HG03342 (cell line): ENCODE measurements around the gene KCNC2.

Source experiments
- ATAC-seq: cut with Tn5 transposase; IDR thresholded peaks from one replicate; pipeline ENCODE4 v1.9.1; 2021; ENCODE audit warnings: mild to moderate bottlenecking, moderate library complexity; ENCODE audit not compliant: unreplicated experiment

The KCNC2 gene

DNA sequence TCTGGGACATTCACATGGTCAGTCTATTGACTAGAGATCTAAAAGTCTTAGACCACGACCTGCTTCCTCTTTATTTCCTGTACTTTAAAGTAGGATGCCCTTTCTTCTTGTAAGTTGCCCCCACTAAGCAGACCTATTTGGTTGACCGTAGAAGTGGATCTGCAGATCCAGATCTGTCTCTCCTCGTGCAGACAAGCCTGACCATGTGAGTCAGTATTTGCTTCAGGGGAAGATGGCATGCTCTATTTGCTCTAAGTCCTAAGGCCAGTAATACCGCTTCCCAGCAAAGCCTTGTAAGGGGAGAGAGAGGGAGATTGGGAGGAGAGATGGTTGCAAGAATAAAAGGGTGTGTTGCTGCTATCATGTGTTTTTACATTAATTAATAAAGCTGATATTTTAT, 46.8 kb downstream of the KCNC2 start:
- ATAC-seq, result no peak

DNA sequence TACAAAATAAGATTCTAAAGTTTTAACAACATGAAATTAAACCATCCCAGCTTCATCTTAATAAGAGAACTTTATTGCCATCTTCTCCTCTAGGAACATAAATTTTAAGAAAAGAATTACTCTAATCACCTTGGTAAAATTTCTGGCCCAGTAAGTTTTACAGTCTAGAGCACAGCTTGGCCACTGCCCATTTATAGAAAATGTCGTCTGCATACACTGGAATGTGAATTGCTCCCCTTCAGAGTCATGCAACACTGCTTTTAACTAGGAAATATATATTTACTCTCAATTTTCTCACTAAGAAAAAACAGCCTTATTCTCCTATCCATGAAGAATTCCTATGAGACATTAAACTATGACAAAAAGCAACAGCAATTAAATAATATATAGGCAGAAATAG, 48.2 kb downstream of the KCNC2 start:
- ATAC-seq, result no peak

DNA sequence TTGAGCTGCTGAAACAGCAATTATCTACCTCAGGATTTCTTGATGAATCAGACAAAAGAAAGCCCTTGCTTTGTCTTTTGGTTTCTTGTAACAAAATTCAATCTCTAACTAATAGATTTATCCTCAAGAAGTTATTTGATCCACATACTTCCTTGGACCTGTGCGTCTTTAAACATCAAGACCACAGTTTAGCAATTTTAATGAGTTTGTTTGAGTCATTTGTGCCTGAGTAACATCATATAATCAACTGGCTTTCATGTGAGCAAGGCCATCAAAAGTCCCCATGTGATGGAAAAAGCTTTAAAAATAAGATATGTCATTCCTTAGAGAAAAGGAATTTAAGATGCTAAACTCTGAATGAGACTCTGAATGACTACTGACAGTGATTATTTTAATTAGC, 52.3 kb downstream of the KCNC2 start:
- no peak for ATAC-seq

DNA sequence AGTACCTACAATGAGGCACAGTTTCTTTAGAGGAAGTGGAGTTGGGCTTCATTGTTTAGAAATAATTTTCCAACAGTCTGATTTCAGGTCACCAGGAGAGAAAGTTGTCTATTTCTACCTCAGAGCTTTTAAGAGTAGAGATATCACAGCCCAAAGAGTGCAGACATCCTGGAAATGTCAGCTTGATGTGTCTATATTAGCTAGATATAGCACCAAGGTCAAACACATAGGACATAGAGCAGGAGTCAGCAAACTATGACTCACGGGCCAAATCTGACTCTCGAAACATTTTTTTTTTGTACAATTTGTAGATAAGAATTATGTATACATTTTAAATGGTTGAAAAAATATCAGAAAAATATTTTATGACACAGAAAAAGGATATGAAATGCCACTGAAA, 53.7 kb downstream of the KCNC2 start:
- ATAC-seq, result no peak

DNA sequence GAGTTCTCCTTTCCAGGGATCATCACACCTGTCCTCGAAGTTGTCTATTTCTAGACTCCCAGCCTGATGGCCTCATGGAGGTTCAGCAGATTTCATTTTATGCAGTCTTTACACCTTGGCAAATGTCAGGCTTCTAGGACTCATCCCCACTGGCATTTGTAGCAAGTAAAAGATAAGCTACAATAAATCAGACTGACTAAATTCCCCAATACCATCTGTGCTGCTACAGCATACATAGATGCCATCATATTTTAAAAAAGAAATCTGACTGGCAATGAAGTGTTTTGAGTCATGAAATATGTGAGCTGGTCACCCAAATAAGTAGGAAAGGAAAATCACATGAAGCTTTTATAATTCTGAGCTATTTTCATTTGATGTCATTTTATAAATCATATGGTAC, 55.3 kb downstream of the KCNC2 start:
- no peak for ATAC-seq

DNA sequence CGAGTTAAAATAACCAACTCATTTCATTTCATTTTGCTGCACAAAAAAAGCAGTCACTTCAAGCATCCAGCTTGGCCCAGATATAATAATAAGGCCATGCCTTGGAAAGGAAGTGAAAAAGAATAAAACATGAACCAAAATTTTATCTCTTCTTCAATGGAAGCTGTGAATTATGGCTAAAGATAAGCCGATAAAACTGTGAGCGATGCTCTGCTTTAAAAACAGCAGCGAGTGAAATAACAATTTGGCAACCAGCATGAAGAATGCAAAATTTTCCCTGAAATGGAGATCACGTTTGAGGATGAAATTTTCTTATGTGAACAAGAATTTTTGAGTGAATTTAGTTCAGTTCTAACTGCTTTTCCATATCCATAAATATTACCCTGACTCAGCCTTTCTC, 70.4 kb downstream of the KCNC2 start:
- ATAC-seq, result no peak

DNA sequence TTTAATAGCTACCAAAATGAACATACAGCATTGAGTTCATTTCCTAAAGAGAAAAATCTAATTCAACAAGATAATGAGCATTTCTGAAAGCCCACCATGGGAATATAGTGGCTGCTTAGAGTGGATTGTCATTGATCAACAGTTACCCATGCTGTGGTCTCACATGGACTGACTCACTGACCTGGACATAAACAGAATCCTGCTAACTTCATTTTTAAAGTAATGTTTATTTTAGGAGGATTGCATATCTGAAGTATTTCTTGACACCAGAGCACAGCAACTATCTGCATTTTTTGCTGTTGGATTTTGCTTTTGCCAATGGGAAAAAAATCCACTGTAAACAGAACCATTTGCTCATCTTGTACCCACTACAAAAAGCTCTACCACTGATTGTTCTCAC, 71.7 kb downstream of the KCNC2 start:
- ATAC-seq, result no peak

DNA sequence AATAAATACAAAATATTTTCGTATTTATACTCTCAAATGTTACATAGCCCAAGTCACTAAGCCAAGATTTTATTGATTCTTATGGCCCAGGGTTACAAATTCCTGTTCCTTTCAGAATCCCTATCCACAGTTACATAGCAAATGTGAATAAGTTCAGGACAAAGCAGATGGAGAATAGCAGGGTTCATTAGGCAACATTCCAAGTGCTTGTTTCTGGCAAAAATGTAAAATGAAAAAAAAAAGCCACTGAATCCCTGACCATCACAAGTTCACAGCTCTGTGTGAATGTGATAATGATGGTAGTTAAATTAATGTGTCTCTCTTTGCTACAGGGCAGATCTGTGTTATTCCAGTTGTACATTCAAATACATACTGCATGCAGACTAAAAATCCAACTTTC, 74.6 kb downstream of the KCNC2 start:
- no peak for ATAC-seq

DNA sequence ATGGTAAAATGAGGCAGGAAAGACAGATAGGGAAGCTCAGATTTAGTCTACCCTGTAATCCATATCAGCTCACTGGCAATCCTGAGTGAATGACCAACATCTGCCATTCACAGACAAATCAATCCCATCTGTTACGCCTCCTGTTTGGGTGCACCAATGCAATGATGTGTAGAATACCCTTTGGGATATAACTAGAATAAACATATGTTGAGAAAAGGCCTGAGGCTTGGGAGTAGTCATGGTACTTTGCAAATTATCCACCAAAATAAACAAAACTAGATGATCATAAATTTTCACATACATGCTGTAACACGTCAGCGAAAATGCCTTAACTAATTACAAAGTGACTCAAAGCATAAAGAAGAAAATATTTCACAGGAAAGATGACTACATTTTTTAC, 78.8 kb downstream of the KCNC2 start:
- ATAC-seq, result no peak

DNA sequence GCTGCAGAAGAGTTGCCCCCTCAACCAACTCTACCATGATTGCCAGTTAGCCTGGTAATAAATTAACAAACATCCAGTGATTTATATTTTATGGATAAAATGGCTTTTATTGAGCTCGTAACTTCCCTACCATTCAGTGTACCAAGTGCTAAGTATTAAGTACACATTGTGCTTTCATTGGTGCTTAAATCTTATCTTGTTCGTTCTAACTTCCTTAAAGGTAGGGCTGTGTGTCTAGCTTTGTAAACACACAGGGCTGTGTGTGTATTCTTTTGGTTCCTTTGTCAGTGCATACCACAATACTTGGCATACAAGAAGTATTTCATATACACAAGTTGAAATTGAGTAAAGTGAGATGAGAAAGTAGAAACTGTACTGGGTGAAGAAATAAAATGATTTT, 80.4 kb downstream of the KCNC2 start:
- ATAC-seq, result no peak

DNA sequence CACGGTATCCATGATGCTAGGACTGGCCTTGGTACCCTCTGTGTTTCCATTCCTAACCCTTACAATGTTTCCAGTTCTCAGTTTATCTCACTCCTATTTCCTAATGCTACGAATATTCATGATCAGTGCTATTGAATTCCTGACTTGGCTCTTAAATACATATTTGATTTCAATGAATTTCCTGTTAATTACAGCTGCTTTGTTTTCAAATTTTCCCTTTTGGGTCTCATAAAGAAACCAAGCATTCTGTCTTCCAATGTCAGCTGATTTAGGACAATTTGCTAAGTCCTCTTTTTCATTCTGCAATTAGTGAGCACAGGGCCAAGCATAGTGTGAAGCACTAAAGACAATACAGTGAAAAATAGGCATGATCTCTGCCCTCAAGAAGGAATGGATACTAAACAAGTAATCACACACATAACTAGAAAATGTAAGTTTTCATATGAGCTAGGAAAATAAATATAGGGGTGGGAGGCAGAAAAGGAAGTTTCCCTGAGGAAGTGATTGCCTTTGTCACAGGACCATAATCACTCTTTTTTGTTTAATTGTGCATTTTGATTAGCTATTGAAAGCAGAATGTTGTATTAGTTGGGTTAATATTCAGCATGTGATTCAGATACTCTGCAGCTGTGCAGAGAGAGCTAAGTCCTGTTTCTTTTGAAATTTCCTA, 88.5 kb downstream of the KCNC2 start:
- ATAC-seq, result no peak

DNA sequence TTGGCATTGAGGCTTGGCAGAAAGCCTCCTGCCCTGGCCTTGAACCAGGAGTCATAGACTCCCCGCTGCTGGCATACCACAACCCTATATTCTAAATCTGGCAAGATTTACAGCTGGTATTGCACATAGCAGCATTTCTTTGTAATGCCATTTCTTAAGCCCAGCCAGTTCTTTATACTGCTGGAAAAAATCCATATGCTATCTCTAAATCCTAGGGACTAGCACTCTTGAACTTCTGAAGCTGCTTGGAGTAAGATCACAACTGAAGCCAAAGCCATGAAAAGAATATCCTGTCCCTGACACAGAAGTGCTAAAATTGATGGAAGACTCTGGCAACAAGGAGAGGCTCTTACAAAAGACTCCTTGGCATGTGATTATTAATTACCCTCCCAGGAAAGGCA, 89.3 kb downstream of the KCNC2 start:
- no peak for ATAC-seq

DNA sequence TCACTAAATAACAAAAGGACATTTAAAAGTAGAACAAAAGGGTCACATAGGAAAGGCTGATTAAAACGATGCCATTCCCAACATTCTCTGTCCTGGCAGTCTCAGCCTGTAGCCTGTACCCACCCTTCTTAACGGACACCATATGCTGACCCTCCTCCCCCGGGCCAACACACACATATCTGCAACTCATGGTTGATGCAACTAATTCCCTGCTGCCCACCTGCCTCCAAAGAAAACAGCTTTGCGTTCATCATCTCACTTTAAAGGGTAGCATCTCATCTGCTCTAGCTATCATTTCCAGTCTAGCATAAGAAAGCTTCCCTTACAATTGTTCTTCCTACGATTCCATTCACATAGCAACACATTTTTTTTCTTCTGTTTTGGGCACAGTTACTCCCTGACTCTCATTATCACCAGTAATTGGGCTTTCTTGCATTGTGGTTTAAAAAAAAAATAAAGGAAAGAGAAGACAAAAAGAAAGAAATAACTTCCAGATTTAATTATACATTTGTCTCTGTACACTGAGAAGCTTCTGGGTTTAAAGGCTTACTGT, 92.9 kb downstream of the KCNC2 start:
- ATAC-seq, result no peak

DNA sequence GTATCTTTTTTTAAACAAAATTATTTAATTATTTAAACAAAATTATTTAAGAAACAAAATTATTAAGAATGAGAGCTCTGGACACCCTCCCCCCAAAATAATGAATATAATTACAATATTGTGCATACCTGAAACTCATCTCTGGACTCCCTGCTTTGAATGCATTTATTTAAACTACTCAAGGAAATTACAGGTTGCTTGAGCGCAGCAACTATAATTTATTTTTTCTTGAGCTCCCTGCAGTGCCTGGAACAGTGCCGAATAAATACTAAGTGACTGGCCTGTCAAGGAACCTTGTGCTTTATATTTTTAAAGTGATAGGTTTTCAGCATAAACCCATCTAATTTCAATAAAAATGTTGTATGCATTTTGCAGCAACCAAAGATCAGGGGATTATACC, 93.9 kb downstream of the KCNC2 start:
- ATAC-seq, result no peak

DNA sequence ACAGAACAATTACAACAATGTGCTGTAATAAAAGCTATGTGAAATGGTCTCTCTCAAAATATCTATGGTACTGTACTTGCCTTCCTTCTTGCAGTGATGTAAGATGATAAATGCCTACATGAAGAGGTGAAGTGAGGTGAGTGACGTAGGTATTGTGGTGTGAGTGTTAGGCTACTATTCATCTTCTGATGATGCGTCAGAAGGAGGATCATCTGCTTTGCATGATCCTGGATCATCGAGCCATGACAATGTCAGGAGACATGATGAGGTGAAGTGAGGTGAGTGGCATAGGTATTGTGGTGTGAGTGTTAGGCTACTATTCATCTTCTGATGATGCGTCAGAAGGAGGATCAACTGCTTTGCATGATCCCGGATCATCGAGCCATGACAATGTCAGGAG, 105.8 kb downstream of the KCNC2 start:
- ATAC-seq, result no peak

DNA sequence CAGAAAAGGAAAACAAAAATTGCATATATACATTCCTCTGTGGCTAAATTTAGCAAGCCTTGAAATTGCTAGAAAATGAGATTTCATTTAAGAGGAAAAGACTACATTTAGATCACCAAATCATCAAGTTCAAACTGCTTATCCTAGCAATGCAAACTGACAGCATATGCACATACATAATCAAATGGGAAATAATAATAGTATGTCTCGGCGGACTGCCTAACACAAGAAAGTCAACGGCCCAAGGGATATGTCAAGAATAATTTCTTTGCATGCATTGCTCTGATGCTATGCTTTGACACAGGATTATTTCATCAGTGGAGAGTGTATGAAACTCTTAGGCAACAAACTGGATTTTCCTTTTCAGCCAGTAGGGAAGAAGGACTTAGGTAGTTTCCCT, 107.9 kb downstream of the KCNC2 start:
- ATAC-seq, result no peak

DNA sequence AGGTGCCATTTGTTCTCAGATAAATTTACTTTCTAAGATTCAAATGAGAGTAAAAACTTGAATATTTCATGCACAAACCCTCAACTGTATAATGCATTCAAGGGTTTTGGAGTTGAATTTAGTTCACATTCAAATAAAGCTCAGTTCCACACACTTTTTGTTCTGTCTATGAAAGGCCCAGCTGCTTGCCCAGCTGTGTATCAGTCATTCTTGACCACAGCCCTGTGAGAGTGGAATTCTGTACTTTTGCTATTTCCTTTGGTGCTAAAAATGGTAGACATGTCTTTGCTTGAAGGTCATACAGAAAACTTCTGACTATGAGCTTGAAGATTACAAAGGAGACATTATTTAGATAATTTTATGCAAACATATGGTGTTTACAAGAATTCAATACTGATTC, 110.4 kb downstream of the KCNC2 start:
- no peak for ATAC-seq

DNA sequence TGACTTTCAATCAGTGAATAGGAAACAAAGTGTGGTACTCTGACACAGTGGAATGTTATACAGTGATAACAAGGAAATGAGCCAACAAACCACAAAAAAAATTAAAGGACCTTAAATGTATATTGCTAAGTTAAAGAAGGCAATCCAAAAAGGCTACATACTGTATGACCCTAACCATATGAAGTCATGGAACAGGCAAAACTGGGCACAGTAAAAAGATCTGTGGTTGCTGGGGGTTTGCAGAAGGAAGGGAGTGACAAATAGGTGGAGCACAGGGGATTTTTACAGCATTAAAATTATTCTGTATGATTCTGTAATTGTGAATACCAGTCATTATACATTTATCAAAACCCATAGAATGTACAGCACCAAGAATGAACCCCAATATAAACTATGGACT, 112.6 kb downstream of the KCNC2 start:
- ATAC-seq, result no peak

DNA sequence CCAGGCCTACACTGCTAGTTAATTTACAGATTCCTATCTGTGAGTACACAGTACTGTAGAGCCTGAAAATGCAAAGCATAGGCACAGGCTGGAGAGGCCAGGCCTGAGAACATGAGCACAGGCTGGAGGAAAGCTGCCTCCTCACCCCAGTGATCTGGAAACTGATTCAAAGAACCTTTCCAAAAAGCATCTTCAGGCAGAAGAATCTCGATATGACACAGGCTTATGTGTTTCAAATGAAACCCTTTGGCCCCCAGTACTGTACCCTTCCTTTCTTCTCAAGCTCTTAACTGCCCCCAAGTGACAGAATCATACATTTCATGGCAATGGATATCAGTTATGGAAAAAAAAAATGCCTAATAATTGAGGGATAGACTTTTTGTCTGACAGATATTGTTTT, 122.0 kb downstream of the KCNC2 start:
- no peak for ATAC-seq

DNA sequence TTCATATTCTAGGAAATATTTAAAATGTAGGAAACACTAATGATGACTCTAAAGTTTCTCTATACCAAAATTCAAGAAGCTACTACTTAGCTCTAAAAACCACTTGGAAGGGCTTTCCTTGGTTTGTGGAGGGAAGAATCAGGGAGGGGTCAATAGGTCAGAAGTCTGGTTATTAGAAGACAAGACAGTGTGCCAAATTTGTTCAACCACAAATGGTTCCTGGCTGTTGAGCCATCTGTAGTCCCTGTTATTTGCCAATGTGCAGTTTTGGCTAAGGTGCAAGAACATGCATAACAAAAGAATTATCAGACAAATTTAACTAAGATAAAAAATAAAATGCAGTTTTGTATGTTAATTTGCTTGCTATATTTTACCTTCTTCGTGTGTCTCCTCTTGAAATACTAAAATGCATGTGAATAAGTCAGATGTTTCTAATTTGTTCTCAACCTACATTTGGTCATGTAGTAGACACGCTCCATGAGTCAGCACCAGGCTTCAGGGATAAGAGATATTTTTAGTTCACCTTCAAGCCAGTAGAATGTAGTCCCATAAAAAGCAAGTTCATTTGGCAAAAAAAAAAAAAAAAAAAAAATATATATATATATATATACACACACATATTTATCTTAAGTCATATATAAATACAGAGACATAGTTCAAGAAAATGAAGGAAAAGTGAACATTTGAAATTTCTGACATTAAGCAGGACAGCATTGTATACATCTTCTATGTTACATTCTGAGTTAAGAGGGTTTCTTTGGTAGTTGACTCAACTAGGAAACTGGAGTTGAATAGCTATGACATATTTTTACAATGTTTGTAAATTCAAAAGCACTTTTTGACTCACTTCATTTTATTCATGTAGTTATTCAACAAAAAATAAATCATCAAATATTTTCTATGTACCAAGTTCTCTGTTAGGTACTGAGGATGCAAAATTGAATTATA, 123.3 kb downstream of the KCNC2 start:
- ATAC-seq, result no peak

DNA sequence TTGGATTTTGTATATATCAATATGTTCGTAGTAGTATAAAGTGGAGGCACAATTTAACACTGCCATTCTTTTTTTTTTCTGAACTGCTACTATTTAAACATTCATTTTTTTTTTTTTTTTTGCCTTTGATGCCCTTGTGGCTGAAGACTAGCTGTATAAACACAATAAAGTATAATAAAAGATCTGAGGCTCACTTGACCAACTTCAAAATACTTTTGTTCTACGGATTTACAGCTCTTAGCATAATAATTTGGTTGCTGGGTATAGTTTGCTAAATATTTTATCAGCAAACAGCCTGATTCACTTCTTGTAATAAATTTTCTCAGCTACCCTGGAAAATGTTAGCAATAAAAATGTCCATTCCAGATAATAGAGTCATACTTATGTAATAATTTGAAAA, 128.3 kb downstream of the KCNC2 start:
- ATAC-seq, result no peak

DNA sequence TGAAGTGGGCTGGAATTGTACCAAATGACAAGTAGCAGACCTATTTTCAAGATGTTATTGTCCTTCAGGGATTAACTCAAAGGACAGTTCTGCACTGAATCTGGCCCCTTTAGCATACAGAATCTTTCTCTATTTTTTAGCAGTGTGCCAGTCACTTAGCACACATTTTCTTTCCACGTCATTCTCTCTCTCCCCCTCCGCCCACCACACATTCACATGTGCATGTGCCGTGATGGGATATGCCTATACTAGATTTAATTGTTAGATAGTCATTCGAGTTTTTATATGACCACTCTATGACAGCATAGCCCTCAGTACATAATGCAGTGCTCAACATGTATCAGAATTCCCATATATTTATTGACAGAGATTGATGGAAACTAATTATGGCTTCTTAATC, 129.1 kb downstream of the KCNC2 start:
- ATAC-seq, result no peak
